Progenitor cell of endocrine pancreas (in vitro differentiated cells): Measurements from ENCODE around the gene B3GLCT. TPM values are rescaled to one million over a fixed set of nuclear protein-coding genes. Genes with fewer than 3 reads are reported as not detected.
A peak's percentile ranks its signal among the peaks of the same experiment; 100 is the strongest.

ENCODE experiments used
- DNase-seq: peaks from one replicate; pipeline ENCODE4 v3.0.0; 2021; ENCODE audit warnings: low spot score; ENCODE audit not compliant: unreplicated experiment
- H3K27ac Mint-ChIP-seq: 2 replicates; pipeline ENCODE4 v1.8.0; 2021; ENCODE audit warnings: mild to moderate bottlenecking, moderate library complexity, mixed read lengths
- H3K27me3 Mint-ChIP-seq: 2 replicates; pipeline ENCODE4 v1.8.0; 2021; ENCODE audit warnings: mixed read lengths
- H3K36me3 Mint-ChIP-seq: 2 replicates; pipeline ENCODE4 v1.8.0; 2022; ENCODE audit warnings: mixed read lengths; ENCODE audit not compliant: insufficient read depth
- H3K4me1 Mint-ChIP-seq: 2 replicates; pipeline ENCODE4 v1.8.0; 2021; ENCODE audit warnings: low read depth, mixed read lengths
- H3K4me3 Mint-ChIP-seq: 2 replicates; pipeline ENCODE4 v1.8.0; 2021; ENCODE audit warnings: low read depth, mild to moderate bottlenecking, moderate library complexity, mixed read lengths
- H3K9me3 Mint-ChIP-seq: 2 replicates; pipeline ENCODE4 v1.8.0; 2021; ENCODE audit warnings: low read depth, mixed read lengths
- CTCF ChIP-seq: fragments of 200-600 bp; sonication (generic); IDR thresholded peaks from one replicate; pipeline ENCODE4 v1.5.0; 2021; ENCODE audit warnings: antibody characterized with exemption, mild to moderate bottlenecking; ENCODE audit not compliant: unreplicated experiment
- total RNA-seq: library from RNA; stranded (reverse); gene quantifications from 2 replicates; pipeline ENCODE4 v1.2.1, GENCODE V29; 2021

Gene B3GLCT
- total RNA-seq, 1 donor from 2014 or later, result 6.6 TPM

- Mint-ChIP-seq H3K9me3 (no peaks in the 10 kb centered on the region), H3K36me3 (peaks cover 5% of the 10 kb centered on the region), H3K4me3 (no peak overlapping the region), H3K4me1 (no peaks in the 10 kb centered on the region), H3K27ac (no peak overlapping the region), H3K27me3 (no peaks in the 10 kb centered on the region)
- no peak for DNase-seq
- TF ChIP-seq CTCF, result no peak
Measured at GRCh38 chr13:31322026-31322425, 122.3 kb downstream of the B3GLCT start.

GRCh38 chr13:31322702-31323405, 123.1 kb downstream of the B3GLCT start:
- Mint-ChIP-seq H3K4me1 (no peaks in the 10 kb centered on the region), H3K9me3 (no peaks in the 10 kb centered on the region), H3K4me3 (no peak overlapping the region), H3K27me3 (no peaks in the 10 kb centered on the region), H3K36me3 (peaks cover 3% of the 10 kb centered on the region), H3K27ac (no peak overlapping the region)
- no peak for TF ChIP-seq CTCF
- no peak for DNase-seq

GRCh38 chr13:31327182-31327860, 127.5 kb downstream of the B3GLCT start:
- no peak for TF ChIP-seq CTCF
- no peaks in the 10 kb centered on the region for H3K36me3 Mint-ChIP-seq
- no peak overlapping the region for H3K27ac Mint-ChIP-seq
- no peaks in the 10 kb centered on the region for H3K9me3 Mint-ChIP-seq
- H3K27me3 Mint-ChIP-seq, result no peaks in the 10 kb centered on the region
- no peak for DNase-seq
- H3K4me1 Mint-ChIP-seq, result no peaks in the 10 kb centered on the region
- H3K4me3 Mint-ChIP-seq, result no peak overlapping the region

- H3K4me3 Mint-ChIP-seq, result no peak overlapping the region
- no peaks in the 10 kb centered on the region for H3K27me3 Mint-ChIP-seq
- H3K27ac Mint-ChIP-seq, result peak overlapping the region; percentile 25
- no peak for DNase-seq
- H3K36me3 Mint-ChIP-seq, result no peaks in the 10 kb centered on the region
- no peaks in the 10 kb centered on the region for H3K9me3 Mint-ChIP-seq
- no peak for TF ChIP-seq CTCF
- H3K4me1 Mint-ChIP-seq, result no peaks in the 10 kb centered on the region
Measured at GRCh38 chr13:31328549-31329235, 128.9 kb downstream of the B3GLCT start.

- Mint-ChIP-seq H3K27ac (no peak overlapping the region), H3K4me3 (no peak overlapping the region), H3K9me3 (no peaks in the 10 kb centered on the region)
Measured at GRCh38 chr13:31330236-31330635, 130.5 kb downstream of the B3GLCT start.

More at GRCh38 chr13:31330236-31330635, 130.5 kb downstream of the B3GLCT start:
- H3K4me1 Mint-ChIP-seq, result no peaks in the 10 kb centered on the region
- DNase-seq, result no peak
- TF ChIP-seq CTCF, result no peak
- no peaks in the 10 kb centered on the region for H3K27me3 Mint-ChIP-seq
- H3K36me3 Mint-ChIP-seq, result no peaks in the 10 kb centered on the region
